GM18519 (cell line): ENCODE results near the gene TMCO4.

ENCODE experiments used
- ATAC-seq: cut with Tn5 transposase; IDR thresholded peaks from one replicate; pipeline ENCODE4 v1.9.1; 2021; ENCODE audit warnings: mild to moderate bottlenecking, moderate library complexity; ENCODE audit not compliant: unreplicated experiment, low FRiP score

TMCO4 gene

GRCh38 chr1:19662313-19662712 lies 137.4 kb downstream of the TMCO4 start:
- no peak for ATAC-seq

- ATAC-seq: no peak
Observed at GRCh38 chr1:19661721-19662228, 137.9 kb downstream of the TMCO4 start.

- ATAC-seq: no peak
Observed at GRCh38 chr1:19658186-19658585, 141.5 kb downstream of the TMCO4 start.

GRCh38 chr1:19657511-19657910 lies 142.2 kb downstream of the TMCO4 start:
- ATAC-seq: no peak

- no peak for ATAC-seq
Observed at GRCh38 chr1:19656780-19657466, 142.8 kb downstream of the TMCO4 start.

- ATAC-seq: no peak
Observed at GRCh38 chr1:19656134-19656779, 143.5 kb downstream of the TMCO4 start.

- ATAC-seq: no peak
Observed at GRCh38 chr1:19655718-19656080, 144.0 kb downstream of the TMCO4 start.

- ATAC-seq: no peak
Observed at GRCh38 chr1:19654886-19655717, 144.6 kb downstream of the TMCO4 start.

GRCh38 chr1:19654386-19654785 lies 145.3 kb downstream of the TMCO4 start:
- ATAC-seq: no peak

GRCh38 chr1:19651141-19651737 lies 148.5 kb downstream of the TMCO4 start:
- ATAC-seq: no peak

GRCh38 chr1:19650416-19651140 lies 149.1 kb downstream of the TMCO4 start:
- ATAC-seq: no peak

- no peak for ATAC-seq
Observed at GRCh38 chr1:19648689-19649088, 151.0 kb downstream of the TMCO4 start.

- no peak for ATAC-seq
Observed at GRCh38 chr1:19648239-19648638, 151.5 kb downstream of the TMCO4 start.

- no peak for ATAC-seq
Observed at GRCh38 chr1:19647643-19648042, 152.1 kb downstream of the TMCO4 start.

- no peak for ATAC-seq
Observed at GRCh38 chr1:19646377-19647319, 153.1 kb downstream of the TMCO4 start.

GRCh38 chr1:19645411-19646251 lies 154.1 kb downstream of the TMCO4 start:
- no peak for ATAC-seq

GRCh38 chr1:19644681-19645410 lies 154.9 kb downstream of the TMCO4 start:
- no peak for ATAC-seq

GRCh38 chr1:19644395-19644680 lies 155.4 kb downstream of the TMCO4 start:
- ATAC-seq: no peak
